Frontal cortex (tissue), 4 donors: ENCODE measurements around the gene WDR90. TPM values are rescaled to one million over a fixed set of nuclear protein-coding genes. Genes with fewer than 3 reads are reported as not detected.
A peak's percentile ranks its signal among the peaks of the same experiment; 100 is the strongest.

Experiments
- DNase-seq, 2 donors: peaks; one replicate each; pipeline ENCODE4 v3.0.0; 2012; ENCODE audit warnings: low spot score in 2 of 2
- FAIRE-seq: peaks from 2 replicates; lab custom pipeline; 2012; peaks lifted over from hg19 to GRCh38; lab: Jason Lieb, UNC
- total RNA-seq: library from RNA; depleted of rRNA; stranded (reverse); fragments of >200 nt; gene quantifications from one replicate; pipeline ENCODE4 v1.2.3, GENCODE V29; 2014
- donor health status: control.
- donor health status: control.
- donor health status: control.

Gene WDR90
- total RNA-seq: 8.2 TPM

DNA sequence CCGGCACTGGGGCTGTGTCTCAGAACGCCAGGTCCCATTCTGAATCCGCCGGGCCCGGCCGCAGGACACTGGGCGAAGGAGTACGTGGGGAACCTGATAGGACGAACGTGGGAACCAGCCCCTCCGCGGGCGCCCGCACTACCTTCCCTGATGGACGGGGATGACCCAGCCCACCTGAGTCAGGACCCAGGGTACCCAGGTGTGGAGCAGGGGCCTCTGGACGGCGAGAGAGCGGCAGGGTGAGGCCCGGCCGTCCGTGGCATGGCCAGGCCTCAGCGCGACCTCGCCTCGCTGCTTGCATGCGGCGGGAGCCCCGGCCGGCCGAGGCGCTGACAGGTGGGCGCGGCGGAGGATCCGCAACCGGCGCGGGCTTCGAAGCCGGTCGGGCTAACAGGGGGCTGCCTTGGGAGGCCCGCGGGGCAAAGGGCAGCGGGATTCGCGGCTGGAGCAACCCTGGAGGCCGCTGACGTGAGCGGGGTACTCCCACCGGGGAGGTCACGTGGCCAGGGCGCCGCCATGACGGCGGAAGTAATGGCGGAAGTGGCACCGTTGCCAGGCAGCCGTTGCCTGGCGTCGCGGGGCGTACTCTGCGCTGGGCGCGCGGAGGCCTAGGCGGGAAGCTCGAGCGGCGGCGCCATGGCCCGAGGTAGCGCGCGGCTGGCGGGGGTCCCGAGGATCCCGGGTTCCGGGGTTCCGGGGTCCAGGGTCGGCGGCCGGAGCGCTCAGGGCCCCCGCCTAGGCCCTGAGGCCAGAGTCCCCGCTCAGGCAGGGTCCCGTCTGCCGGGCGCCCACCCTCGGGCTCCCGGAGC is at the start of gene WDR90:
Gene WDR90 (plus strand): TSS at position 585 of the 809 bp plus-strand sequence. CDS start 52 bp downstream, at position 637.
- FAIRE-seq (no peak), DNase-seq (peak; percentile 100)

DNA sequence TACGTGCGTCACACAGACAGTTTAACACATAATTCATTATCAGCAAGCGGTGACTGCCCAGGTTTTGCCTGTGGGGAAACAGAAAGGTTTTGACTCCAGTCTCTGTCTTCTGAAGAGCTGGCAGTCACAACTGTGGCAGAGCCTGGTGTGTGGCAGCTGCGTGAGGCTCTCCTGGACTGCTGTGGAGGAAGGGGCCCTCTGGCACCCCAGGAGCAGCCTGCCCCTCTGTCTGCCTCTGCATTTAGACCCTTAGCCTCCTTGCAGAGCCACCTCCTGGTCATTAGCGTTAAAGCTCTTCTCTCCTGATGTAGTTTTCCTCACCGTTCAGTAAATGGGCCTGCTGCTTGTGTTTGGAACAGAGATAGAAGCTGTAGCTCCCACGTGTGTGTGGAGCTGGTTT is 48.4 kb upstream of the WDR90 start:
- DNase-seq (no peak), FAIRE-seq (no peak)

DNA sequence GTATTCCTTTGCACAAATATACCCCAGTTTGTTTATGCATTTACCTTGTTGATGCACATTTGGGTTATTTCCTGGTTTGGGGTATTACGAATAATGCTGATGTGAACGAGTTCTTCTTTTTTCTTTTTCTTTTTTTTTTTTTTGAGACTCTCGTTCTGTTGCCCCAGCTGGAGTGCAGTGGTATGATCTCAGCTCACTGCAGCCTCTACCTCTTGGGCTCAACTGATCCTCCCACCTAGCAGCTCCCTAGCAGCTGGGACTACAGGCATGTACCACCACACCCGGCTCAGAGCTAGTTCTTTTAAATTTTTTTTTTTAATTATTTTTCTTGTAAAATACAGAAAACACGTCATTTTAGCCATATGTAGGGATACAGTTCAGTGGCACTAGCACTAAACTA is 45.2 kb upstream of the WDR90 start:
- FAIRE-seq: no peak
- no peak for DNase-seq

DNA sequence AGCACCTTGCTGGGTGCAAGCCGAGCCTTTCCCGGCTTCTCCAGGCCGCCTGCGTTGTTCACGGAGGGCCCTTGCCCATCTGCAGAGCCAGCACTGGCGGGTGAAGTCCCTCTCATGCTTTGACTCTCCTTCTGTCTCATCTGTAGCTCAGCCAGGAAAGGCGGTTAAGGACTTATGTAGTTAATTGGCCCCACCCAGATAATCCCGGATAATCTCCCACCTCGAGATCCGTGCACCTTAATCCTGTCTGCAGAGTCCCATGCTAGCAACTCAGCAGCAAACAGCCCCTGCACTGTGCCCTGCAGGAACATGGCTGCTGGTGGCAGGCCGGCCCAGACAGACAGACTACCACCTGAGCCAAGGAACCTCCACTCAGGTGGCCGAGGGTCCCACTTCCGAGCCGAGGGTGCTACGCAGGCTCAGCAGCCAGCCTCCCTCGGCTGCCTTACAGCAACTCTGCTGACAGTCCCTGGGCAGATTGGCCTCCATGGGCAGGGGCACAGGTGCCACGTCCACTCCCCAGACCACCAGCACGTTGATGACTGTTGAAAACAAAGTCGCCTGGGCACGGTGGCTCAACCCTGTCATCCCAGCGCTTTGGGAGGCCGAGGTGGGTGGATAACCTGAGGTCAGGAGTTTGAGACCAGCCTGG is 42.4 kb upstream of the WDR90 start:
- DNase-seq (no peak), FAIRE-seq (no peak)

DNA sequence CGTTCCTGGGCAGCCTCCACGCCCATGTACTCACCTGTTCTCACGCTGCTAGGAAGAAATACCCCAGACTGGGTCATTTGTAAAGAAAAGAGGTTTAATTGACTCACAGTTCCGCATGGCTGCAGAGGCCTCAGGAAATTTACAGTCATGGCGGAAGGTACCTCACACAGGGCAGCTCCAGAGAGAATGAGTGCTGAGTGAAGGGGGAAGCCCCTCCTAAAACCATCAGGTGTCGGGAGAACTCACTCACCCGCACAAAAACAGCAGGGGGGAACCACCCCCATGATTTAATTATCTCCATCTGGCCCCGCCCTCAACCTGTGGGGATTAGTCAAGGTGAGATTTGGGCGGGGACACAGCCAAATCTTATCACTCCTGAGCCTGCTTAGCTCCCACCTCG is 41.1 kb upstream of the WDR90 start:
- DNase-seq (no peak), FAIRE-seq (no peak)

DNA sequence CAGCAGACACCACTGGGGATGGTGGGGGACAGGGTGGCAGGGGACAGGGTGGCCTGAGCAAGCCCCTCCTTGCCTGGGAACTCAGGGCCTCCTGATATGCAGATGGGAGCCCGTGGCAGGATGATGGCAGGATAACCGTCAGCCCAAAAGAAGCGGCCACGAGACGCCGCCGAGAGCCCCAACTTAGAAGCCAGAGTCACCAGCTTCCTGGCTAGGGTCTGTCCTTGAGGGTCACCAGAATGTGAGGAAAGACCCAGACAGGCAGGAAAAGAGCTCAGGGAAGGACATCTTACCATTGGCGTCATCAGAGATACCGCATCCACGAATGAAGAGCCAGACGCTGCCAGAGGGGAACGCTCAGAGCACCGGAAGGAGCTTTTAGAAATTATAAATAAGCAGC is 39.8 kb upstream of the WDR90 start:
- FAIRE-seq: no peak
- no peak for DNase-seq

DNA sequence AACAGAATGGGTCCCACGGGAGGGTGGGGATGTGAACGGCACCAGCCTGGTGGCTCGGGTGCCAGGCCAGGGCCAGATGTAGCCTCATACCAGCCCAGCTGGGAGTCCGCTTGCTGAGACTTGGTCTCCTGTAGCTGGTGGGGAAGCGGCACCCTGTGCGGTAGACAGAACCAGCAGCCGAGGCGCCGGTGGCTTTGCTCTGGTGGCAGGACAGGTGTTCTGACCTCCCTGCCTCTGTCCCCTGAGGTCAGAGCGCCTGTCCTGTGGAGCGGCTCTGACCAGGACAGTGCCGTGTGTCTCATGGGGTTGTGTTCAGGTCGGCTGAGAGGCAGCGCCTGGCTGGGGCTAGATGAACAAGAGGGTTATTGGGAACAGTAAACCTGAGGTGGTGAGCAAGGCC is 39.2 kb upstream of the WDR90 start:
- no peak for FAIRE-seq
- no peak for DNase-seq

DNA sequence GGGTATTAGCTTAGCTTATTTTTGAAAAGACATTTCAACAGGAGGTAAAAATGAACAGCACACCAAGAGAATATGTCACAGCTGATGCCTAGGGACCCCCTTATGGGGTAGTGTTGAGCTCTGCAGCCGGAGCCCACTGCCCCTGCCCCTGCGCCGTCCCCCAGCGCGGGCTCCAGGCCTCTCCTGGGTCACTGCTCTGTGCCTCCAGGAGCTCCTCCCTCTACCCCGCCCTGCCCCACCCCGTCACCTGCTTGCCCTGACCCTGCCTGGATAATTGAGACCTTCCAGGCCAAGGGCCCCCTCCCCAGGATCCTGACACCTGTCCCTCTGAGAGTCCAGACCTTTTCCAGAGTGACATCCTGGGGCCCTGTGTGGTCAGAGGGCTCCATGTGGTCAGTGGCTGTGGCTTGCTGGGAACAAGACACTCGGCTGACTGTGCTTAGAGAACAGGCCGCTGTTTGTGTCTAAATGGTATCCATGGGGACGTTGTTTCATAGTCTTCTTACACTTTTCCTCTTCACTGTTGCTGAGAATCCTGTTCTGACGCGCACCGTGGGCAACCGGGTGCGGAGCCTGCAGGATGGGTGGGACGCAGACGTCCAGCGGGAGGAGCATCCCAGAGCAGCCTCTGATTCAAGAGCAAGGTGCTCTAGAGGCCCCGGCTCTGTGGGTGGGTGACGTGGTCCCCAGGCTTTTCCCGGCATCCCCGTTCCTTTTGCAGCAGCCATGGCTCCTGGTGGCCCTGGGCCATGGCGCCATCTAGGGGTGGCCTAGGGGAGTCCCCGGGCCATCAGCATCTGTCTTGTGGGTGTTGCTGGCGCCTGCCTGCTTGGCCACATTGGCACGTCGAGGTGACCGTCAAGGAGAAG is 38.4 kb upstream of the WDR90 start:
- DNase-seq (peak in 1 of 2 donors; percentile 87), FAIRE-seq (no peak)

DNA sequence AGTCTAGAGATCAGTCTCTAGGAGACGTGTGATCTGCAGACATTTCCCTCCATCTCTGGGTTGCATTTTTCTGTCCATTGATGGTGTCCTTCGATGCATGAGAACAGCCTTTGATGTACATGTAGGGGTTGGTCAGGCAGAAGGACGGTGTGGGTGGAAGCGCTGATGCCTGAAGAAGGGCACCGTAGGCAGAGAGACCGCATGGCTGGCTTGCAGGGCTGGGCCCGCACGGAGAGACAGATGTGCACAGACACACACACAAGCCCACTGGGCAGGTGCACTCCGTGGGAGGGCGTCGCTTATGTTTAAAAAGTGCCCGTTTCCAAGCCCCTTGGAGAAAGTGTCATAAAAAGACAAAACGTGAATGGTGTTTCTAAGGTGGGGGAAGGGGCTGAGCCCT is 34.0 kb upstream of the WDR90 start:
- DNase-seq: no peak
- FAIRE-seq: no peak

DNA sequence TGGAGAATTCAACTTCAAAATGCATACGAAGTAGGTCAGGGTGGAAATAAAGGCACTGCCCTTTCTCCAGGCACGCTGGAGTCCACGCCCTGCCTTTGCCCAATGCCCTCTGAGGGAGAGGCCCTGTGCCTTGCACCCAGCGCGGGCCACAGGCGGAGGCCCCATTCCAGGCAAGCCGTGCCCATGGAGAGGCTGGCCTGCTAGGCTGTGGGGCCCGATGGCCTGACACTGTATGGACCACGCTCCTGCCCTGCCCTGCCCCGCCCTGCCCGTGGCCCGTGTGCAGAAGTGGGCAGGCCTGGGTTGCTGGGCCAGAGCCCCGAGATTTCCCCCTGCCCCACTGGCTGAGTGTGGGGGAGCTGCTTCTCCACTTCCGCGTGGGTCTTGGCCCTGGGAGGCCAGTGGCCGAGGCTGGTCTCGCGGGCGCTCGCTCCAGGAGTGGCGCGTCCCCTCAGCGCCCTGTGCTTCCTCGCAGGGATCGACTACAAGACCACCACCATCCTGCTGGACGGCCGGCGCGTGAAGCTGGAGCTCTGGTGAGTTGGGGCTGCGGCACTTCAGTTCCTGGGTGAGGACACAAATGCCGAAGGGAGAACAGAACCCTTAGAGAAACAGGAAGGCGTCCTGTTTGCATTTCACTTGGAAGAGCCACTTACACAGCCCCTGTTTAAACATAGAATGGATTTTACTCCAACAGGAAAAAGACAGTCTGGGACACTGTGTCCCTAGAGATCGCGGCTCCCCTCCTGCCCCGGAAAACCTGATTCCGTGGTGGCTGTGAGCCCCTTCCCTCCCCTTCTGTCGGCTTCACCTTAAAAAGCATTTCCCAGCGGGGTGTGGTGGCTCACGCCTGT is 32.2 kb upstream of the WDR90 start:
- FAIRE-seq (no peak), DNase-seq (no peak)

DNA sequence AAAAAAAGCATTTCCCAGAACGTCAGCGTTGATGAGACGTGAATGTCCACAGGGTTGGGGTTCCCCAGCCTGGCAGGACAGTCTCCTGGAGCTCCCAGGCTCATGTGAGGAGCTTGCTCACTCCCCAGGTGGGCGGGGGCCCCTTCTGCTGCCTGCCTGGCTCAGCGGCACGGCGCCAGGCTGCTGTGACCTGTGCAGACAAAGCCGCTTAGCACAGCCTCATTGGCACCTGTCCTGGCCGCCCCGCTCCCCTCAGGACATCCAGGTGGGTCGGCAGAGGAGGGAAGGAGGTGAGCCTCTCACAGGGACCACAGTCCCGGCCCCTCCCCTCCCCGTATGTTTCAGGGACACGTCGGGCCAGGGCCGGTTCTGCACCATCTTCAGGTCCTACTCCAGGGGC is 31.3 kb upstream of the WDR90 start:
- no peak for DNase-seq
- FAIRE-seq: no peak

DNA sequence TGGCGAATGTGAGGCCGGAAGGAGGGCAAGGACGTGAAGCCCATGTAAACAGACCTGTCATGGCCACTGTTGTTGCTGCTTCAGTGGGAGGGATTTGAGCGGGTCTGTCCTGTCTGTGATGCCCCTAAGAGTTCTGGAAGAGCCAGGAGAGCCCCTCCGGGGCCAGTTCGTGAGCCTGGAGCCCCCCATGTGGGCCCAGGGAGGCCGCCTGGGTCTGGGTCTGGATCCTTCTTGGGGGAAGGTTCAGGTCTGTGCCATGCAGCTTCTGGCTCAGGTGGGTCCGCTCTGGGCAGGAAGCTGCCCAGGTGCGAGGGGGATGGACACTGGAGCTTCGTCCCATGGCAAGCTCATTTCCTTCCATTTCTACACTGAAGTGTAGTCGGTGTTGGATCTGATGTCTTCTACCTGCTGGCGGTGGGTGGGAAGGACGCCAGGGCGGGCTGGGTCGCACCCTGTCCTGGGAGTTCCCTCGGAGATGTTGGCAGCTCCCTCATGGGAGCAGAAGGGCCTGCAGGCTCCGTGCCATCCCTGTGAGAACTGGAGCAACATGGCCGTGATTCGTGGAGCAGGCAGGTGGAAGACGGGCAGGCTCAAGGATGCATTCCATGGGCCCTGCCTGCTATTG is 29.6 kb upstream of the WDR90 start:
- DNase-seq (no peak), FAIRE-seq (no peak)

DNA sequence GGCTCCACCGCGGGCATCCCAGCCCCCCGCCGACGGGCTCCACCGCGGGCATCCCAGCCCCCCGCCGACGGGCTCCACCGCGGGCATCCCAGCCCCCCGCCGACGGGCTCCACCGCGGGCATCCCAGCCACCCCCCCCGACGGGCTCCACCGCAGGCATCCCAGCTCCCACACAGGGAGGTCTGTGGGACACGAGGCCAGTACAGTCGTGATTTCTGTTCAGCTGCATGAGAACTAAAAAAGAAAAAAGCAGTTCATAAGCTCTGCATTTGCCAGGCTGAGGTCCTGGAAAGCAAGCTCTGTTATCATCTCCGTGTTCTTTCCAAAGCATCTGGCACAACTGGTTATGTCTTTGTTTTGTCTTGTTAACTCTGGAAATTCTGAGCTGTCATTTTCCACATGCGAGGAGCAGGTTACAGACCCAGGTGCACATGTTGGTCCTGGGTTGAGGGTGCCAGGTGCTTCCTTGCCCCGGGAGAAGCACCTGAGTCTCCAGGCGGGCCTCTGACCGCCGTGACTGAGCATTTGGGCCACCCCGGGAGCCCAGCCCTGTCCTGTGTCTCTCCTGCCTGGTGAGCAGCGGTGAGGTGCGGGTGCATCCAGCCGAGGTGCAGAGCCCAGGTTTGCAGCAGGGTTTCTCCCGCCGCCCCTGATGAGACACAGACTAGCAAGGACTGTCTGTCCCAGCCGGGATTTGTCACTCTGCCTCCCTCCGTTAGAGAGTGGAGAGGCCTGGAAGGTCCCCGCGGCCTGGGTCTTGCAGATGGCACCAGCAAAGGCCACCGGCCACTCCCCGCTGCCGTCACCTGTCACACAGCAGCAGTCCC is 28.3 kb upstream of the WDR90 start:
- DNase-seq: no peak
- FAIRE-seq: no peak

DNA sequence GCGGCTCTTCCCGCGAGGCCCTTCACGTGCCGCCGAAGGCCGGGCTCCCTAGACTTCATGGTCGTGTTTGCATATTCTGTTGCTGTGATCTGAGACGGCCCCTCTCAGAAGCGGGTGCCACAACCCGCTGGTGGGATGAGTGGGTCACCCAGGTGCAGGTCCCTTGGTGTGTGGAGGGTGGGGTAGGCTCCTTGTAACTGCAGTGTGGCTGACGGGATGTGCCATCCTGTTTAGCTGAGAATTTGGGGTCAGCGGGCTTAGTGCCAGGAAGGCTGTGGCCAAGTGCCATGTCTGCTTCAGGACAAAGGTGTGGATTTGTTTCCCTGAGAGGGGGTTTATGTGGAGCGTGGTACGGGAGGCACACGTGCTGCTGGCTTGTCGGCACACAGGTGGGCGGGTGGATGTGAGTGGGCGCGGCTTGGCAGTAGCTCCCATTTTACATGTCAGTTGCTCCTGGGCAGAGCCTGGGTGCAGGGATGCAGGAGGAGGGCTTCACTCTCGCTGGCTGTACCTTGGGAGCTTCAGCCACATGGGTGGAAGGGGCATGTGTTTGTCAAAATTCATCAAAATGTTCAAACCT is 27.5 kb upstream of the WDR90 start:
- FAIRE-seq: no peak
- DNase-seq: no peak

DNA sequence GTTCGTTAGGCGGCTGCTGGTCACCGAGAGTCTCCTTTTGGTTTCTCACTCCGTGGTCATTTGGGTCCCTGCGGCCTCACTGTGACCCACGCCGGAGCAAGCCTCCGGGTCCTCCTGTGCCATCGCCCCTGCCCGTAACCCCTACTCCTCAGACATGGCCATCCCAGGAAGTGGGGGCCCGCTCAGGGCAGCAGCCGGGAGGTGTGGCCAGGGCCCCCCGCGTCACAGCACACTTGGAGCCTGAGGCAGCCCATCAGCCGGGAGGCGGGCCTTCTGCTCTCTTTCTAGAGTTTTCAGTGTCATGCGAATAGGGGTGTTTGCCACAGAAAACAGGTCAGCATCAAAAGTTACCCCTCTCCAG is 26.3 kb upstream of the WDR90 start:
- FAIRE-seq (no peak), DNase-seq (no peak)

DNA sequence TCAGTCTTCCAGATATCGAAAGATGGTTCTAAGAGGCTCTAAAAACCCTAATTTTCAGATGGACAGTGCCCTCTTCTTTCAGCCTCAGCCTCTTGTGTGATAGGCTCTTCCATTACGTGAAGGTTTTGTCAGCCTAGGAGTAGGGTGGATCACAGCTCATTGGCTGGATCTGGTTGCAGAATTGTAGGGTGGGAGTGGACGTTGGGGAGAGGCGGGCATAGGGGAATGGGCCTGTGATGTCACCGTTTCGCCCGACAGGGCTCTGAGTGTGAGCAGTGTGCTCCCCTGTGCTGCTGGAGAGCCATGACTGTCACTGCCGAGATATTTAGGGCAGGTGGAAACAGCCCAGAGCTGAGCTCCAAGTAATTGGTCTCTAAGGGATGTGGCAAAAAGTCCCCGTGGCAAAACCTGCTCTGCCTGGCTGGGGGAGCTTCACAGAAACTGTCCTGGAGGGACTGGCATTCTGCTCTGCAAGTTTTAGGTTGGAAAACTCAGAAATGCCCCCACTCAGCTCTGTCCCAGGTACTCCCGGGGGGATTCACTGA is 24.6 kb upstream of the WDR90 start:
- DNase-seq (peak in 1 of 2 donors; percentile 49), FAIRE-seq (no peak)

DNA sequence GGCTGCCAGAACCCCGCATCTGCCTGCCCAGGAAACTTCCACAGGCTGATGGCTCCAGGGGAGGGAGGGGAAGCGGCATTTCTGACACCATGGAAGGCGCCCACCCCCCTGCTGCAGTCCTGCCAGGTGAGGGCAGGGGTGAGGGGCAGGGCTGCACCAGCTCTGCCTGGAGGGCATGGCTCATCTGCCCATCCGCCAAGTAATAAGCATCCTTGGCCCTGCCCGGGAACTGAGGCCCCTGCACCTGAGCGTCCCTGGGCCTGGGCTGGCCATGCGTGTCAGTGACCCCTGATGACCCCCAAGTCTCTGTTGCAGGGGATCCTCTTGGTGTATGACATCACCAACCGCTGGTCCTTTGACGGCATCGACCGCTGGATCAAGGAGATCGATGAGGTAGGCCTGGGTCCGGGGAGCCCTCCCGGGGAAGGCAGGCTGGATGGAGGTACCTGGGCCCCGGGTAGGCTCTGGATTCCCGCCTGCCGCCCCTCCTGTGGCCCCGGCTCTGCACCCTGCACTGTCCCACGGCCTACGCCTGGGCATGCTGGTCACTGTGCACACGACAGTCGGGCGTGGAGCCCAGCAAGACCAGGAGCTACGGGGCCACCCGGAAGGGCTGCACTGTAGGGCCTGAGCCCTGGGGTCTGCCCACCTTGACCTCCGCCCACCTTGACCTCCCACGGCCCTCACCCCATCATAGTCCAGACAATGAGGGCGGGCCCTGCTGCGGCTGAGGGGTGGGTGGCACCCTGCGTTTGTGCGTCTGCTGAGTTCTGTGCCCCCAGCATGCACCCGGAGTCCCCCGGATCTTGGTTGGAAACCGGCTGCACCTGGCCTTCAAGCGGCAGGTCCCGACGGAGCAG is 23.8 kb upstream of the WDR90 start:
- DNase-seq: no peak
- no peak for FAIRE-seq
